Right hindlimb (tissue), 1 donor: ENCODE measurements around the gene LEAP2.

Source experiments
- DNase-seq: peaks from one replicate; pipeline ENCODE4 v3.0.0-alpha.2; 2018

LEAP2 gene

GRCh38 chr5:132873119-132873929, at the start of gene LEAP2:
Gene LEAP2, plus strand, starts transcription at chr5:132873668. Its CDS starts 27 bp downstream, at chr5:132873695.
- DNase-seq: no peak

- DNase-seq: no peak
These were observed 49.0 kb upstream of the LEAP2 start for GRCh38 chr5:132824426-132824825.

GRCh38 chr5:132825033-132825833, 48.2 kb upstream of the LEAP2 start:
- no peak for DNase-seq

- DNase-seq: no peak
These were observed 47.6 kb upstream of the LEAP2 start for GRCh38 chr5:132825834-132826391.

- no peak for DNase-seq
These were observed 46.9 kb upstream of the LEAP2 start for GRCh38 chr5:132826424-132827082.

- DNase-seq: no peak
These were observed 45.4 kb upstream of the LEAP2 start for GRCh38 chr5:132827943-132828673.

- DNase-seq: no peak
These were observed 44.5 kb upstream of the LEAP2 start for GRCh38 chr5:132828846-132829494.

GRCh38 chr5:132829742-132830435, 43.6 kb upstream of the LEAP2 start:
- peak; percentile 80 for DNase-seq

GRCh38 chr5:132830436-132831094, 42.9 kb upstream of the LEAP2 start, which contains the start of gene SHROOM1:
Gene SHROOM1, minus strand, starts transcription at chr5:132830647. Its CDS starts 4,507 bp downstream, at chr5:132826140.
- DNase-seq: peak; percentile 54

GRCh38 chr5:132831095-132831860, 42.2 kb upstream of the LEAP2 start:
- DNase-seq: no peak

GRCh38 chr5:132832612-132833011, 40.9 kb upstream of the LEAP2 start:
- DNase-seq: no peak

- DNase-seq: no peak
These were observed 39.4 kb upstream of the LEAP2 start for GRCh38 chr5:132834057-132834456.

GRCh38 chr5:132836852-132837251, 36.6 kb upstream of the LEAP2 start:
- DNase-seq: no peak

- DNase-seq: no peak
These were observed 35.6 kb upstream of the LEAP2 start for GRCh38 chr5:132837868-132838267.

- DNase-seq: no peak
These were observed 34.8 kb upstream of the LEAP2 start for GRCh38 chr5:132838516-132839282.

- no peak for DNase-seq
These were observed 33.8 kb upstream of the LEAP2 start for GRCh38 chr5:132839426-132840301.

GRCh38 chr5:132840313-132840712, 33.2 kb upstream of the LEAP2 start:
- DNase-seq: no peak

GRCh38 chr5:132840896-132841295, 32.6 kb upstream of the LEAP2 start:
- DNase-seq: no peak
